CD4-positive, alpha-beta T cell treated with Interleukin-17A for 1 hour (primary cell): Measurements from ENCODE around the gene GFPT2.

Source experiments
- DNase-seq: peaks from one replicate; pipeline ENCODE4 v3.0.0-alpha.2; 2020

GFPT2 gene

DNA sequence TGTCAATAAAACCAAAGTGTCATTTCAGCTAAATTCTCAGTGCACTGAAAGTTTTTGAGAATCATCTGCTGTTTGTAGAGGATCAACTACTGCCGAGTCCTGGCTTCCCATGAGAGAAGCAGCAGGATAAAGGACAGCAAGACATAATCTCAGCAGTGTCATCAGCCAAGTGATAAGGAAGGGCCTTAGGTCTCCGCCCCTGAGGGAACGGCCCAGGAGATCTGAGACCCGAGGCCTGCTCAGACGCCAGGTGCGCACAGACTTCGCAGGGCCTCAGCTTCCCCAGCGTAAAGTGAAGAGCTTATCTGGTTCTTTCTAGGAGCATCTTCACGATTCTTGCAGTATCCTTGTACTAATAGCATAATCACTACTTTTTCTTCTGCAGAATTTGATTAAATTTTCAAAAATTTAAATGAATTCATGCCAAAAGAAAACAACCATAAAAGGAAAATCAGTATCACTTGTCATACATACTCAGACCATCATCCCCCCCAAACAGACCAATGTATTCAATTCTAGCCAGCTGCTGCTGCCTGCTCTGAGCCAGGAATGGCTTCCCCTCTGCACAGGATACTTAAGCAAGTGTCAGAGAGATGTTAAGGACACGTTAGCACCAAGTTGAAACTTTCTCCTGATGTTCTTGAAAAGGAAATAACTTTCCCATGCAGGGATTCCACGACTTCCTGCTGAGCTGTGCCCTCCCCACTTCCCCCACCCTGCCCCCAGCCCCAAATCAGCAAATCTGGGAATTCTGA, 2.2 kb downstream of the GFPT2 start:
- no peak for DNase-seq

DNA sequence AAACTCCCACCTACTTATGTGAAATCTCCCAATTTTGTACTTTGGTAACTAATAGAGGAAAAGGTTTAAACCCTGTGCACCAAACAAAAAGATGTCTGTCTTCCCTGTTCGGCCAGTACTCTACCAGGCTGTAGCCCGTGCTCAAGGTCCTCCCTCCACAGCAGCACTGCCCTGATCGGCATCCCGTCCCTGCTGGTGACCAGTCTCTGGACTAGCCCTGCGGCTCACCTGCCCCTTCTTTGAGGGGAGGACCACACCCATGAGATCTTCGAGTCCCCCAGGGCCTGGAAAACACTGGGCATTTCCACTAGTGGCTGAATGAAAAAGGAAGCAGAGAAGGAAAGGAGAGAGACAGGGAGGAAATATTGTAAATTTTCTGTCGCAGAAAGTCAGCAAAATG, 2.8 kb downstream of the GFPT2 start:
- DNase-seq = no peak

- no peak for DNase-seq
Observed at GRCh38 chr5:180349391-180349790, 3.7 kb downstream of the GFPT2 start.

DNA sequence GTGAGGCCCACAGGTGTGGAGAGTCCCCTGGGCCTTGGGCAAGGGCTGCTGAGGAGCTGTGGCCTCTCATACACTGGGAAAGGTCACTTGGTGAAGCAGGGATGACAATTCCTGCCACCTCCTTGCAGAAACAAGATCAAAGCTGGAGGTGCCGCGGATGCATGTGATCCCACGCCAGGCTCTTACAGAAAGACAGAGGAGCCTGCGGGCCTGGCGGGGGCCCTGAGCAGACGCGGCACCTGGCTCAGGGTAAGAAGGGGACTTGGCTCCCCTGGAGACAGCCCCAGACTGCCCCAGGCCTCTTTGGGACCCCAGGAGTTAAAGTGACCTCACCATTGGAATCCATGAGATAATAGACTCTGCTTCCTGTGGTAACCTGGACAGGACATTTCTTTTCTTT, 4.8 kb downstream of the GFPT2 start:
- DNase-seq = no peak

GRCh38 chr5:180347702-180348101, 5.4 kb downstream of the GFPT2 start:
- no peak for DNase-seq

- DNase-seq = no peak
Observed at GRCh38 chr5:180346358-180346757, 6.8 kb downstream of the GFPT2 start.

DNA sequence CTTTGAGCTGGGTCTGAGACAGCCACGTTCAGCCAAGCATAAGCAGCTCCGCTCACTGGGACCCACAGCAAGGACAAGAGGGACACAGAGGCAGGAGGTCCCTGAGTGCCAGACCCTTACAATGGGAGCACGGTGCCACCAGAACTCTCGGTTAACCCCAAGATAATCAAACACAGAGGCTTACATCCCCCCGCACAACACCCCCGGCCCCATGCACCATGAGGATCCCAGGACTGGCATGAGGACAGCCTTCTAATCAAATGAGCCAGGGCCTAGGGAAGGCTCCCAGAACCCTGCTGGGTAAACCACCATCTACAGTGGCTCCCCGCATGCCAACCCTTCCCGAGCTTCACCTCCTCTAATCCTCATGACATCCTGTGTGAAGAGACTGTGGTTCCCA, 7.4 kb downstream of the GFPT2 start:
- no peak for DNase-seq

- no peak for DNase-seq
Observed at GRCh38 chr5:180345186-180345585, 8.0 kb downstream of the GFPT2 start.

- no peak for DNase-seq
Observed at GRCh38 chr5:180344696-180344999, 8.5 kb downstream of the GFPT2 start.

GRCh38 chr5:180343831-180344695, 9.1 kb downstream of the GFPT2 start:
- DNase-seq = no peak

- no peak for DNase-seq
Observed at GRCh38 chr5:180343110-180343830, 9.9 kb downstream of the GFPT2 start.

DNA sequence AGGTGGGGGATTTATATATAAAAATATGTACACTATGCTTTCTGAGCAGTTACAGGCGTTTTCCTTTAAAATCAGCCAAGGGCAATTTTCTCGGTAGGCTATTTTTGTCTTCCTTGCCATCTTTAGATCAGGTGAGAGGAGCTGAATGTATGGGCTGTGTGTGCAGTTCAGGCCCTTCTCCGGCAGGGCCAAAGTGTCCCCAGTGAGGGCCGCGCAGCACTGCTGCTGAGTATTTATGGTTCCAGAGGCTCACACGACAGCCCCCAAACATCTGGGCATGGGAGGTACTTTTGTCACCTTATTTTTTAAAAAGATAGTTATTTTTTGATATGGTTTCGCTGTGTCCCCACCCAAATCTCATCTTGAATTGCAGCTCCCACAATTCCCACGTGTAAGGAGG, 11.5 kb downstream of the GFPT2 start:
- no peak for DNase-seq

DNA sequence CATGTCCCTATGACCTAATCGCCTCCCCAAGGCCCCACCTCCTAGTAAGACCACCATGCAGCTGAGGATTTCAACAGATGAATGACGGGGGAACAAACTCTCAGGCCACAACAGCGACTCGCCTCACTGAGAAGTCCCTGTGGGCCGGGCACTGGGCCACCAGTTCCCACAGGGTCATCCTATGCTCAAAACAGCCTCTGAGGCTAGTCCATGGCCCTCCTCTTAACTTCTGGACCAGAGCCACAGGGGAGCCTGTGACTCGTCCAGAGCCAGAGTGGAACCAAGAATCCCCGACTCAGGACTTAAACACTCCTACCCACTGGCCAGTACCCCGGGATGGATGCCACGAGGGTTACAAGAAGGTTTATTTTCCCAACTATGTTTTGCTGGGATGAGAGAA, 12.3 kb downstream of the GFPT2 start:
- no peak for DNase-seq

DNA sequence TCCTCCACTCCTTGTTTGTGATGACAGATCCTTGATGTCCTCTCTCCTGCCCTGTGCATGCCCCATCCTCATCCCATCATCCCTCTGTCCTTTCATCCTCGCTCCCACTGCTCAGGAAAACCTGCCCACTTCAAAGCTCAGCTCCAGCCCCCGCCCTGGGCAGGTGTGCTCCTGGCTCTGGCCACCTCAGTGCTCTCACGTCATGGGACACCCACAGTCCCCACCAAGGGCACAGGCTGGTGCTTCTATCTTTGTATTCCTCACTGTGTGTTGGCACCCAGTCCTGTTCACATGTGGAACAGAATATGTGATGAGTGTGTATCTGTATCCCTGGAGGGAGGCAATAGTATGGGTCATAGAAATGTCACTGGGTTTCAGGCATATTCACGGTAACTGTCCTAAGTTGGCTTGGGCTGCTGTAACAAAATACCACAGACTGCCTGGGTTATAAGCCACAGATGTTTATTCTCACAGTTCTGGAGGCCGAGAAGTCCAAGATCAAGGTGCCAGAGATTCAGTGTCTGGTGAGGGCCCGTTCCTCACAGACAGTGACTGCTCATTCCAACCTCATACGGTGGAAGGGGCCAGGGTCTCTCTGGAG, 13.5 kb downstream of the GFPT2 start:
- DNase-seq = no peak

- DNase-seq = no peak
Observed at GRCh38 chr5:180338001-180338707, 15.0 kb downstream of the GFPT2 start.

GRCh38 chr5:180336234-180337020, 16.7 kb downstream of the GFPT2 start:
- DNase-seq = no peak

GRCh38 chr5:180335614-180336233, 17.4 kb downstream of the GFPT2 start:
- no peak for DNase-seq

- no peak for DNase-seq
Observed at GRCh38 chr5:180334751-180335613, 18.2 kb downstream of the GFPT2 start.

DNA sequence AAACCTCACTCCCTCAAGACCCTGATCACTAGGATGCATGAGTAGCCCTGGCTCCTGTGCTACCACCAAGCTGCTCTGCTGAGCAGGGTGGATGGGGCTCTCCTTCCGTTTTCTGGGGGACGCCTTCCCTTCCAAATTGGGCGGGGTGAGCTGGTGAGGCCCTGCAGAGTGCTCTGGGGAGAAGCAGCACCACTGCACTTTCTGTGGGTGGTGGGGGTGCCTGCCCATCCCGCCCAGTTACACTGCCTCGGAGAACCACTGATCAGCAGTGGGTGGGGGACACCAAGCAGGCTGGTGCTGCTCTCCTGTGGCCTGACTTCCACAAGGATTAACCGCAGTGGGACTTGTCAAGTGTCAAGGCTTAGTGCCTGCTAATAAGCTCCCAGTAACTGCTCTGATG, 19.0 kb downstream of the GFPT2 start:
- DNase-seq = no peak

DNA sequence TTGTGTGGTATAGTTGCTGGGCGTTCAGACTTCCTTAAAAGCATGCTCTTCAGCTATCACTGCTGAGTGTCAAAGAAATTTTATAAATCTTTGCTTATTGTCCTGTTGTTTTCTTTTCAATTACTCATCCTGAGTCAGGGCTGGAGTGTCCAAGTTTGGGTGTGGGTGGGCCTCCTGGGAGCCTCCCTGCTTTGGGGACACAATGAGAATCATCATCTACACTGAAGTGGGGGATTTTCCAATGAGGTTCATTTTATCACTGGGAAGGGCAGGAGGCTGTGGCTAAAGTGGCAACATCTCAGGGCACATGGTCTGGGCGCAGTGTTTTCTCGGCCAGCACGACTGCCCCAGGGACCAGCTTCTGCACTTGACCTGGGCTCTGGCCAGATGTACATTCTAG, 19.5 kb downstream of the GFPT2 start:
- DNase-seq = no peak
